Progenitor cell of endocrine pancreas (in vitro differentiated cells): ENCODE data around the gene SCIMP. TPM values are rescaled to one million over a fixed set of nuclear protein-coding genes. Genes with fewer than 3 reads are reported as not detected.

ENCODE experiments used
- DNase-seq: peaks from one replicate; pipeline ENCODE4 v3.0.0; 2021; ENCODE audit warnings: low spot score; ENCODE audit not compliant: unreplicated experiment
- H3K27ac Mint-ChIP-seq: 2 replicates; pipeline ENCODE4 v1.8.0; 2021; ENCODE audit warnings: mild to moderate bottlenecking, moderate library complexity, mixed read lengths
- H3K27me3 Mint-ChIP-seq: 2 replicates; pipeline ENCODE4 v1.8.0; 2021; ENCODE audit warnings: mixed read lengths
- H3K36me3 Mint-ChIP-seq: 2 replicates; pipeline ENCODE4 v1.8.0; 2022; ENCODE audit warnings: mixed read lengths; ENCODE audit not compliant: insufficient read depth
- H3K4me1 Mint-ChIP-seq: 2 replicates; pipeline ENCODE4 v1.8.0; 2021; ENCODE audit warnings: low read depth, mixed read lengths
- H3K4me3 Mint-ChIP-seq: 2 replicates; pipeline ENCODE4 v1.8.0; 2021; ENCODE audit warnings: low read depth, mild to moderate bottlenecking, moderate library complexity, mixed read lengths
- H3K9me3 Mint-ChIP-seq: 2 replicates; pipeline ENCODE4 v1.8.0; 2021; ENCODE audit warnings: low read depth, mixed read lengths
- total RNA-seq: library from RNA; stranded (reverse); gene quantifications from 2 replicates; pipeline ENCODE4 v1.2.1, GENCODE V29; 2021
- TF ChIP-seq, protein P1 (sequence below): fragments of 200-600 bp; sonication (generic); IDR thresholded peaks from one replicate; pipeline ENCODE4 v1.5.0; 2021; ENCODE audit warnings: antibody characterized with exemption, mild to moderate bottlenecking; ENCODE audit not compliant: unreplicated experiment

The SCIMP gene
- total RNA-seq, 1 donor from 2014 or later, result not detected

DNA sequence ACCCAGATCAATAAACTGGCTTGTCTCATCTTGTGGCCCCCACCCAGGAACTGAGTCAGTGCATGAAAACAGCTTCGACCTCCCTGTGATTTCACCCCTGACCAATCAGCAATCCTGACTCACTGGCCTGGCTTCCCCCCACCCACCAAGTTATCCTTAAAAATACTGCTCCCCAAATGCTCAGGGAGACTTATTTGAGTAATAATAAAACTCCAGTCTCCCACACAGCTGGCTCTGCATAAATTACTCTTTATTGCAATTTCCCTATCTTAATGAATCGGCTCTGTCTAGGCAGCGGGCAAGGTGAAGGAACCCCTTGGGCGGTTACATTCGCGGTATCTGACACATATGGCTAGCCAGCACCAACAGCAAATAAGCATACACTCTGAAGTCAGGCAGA, 37.7 kb upstream of the SCIMP start:
- Mint-ChIP-seq H3K9me3 (peaks cover 3% of the 10 kb centered on the region), H3K27me3 (no peaks in the 10 kb centered on the region), H3K36me3 (no peaks in the 10 kb centered on the region), H3K27ac (no peak overlapping the region), H3K4me3 (no peak overlapping the region), H3K4me1 (peaks cover 6% of the 10 kb centered on the region)
- TF ChIP-seq, protein P1, sequence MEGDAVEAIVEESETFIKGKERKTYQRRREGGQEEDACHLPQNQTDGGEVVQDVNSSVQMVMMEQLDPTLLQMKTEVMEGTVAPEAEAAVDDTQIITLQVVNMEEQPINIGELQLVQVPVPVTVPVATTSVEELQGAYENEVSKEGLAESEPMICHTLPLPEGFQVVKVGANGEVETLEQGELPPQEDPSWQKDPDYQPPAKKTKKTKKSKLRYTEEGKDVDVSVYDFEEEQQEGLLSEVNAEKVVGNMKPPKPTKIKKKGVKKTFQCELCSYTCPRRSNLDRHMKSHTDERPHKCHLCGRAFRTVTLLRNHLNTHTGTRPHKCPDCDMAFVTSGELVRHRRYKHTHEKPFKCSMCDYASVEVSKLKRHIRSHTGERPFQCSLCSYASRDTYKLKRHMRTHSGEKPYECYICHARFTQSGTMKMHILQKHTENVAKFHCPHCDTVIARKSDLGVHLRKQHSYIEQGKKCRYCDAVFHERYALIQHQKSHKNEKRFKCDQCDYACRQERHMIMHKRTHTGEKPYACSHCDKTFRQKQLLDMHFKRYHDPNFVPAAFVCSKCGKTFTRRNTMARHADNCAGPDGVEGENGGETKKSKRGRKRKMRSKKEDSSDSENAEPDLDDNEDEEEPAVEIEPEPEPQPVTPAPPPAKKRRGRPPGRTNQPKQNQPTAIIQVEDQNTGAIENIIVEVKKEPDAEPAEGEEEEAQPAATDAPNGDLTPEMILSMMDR, result no peak
- DNase-seq, result no peak

DNA sequence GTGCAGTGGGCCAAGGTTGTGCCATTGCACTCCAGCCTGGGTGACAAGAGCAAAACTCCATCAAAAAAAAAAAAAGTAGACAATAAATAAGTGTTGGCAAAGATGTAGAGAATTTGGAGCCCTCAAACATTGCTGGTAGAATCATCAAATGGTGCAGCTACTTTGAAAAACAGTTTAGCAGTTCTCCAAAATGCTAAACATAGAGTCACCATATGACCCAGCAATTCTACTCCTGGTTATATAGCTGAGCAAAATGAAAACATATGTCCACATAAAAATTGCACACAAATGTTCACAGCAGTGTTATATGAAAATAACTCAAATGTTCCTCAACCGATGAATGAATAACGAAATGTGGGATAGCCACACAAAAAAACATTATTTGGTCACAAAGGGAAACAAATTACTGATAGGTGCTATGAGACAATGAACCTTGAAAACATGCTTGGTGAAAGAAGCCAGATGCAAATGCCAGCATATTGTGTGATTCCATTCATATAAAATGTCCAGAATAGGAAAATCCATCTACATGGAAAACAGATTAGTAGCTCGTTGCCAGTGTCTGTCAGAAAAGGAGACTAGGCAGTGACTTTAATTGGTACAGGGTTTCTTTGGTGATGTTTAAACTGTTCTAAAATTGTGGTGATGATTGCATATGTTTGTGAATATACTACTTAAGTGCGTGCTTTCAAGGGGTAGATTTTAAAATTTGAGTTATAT, 34.7 kb upstream of the SCIMP start:
- TF ChIP-seq, protein P1, result no peak

GRCh38 chr17:5264893-5265292, 30.2 kb upstream of the SCIMP start:
- H3K27me3 Mint-ChIP-seq, result no peaks in the 10 kb centered on the region
- no peaks in the 10 kb centered on the region for H3K36me3 Mint-ChIP-seq
- H3K4me1 Mint-ChIP-seq, result peaks cover 11% of the 10 kb centered on the region
- H3K4me3 Mint-ChIP-seq, result no peak overlapping the region
- peaks cover 3% of the 10 kb centered on the region for H3K9me3 Mint-ChIP-seq
- no peak overlapping the region for H3K27ac Mint-ChIP-seq
- no peak for DNase-seq
- TF ChIP-seq, protein P1, result no peak

More for the DNA sequence above, 34.7 kb upstream of the SCIMP start:
- no peaks in the 10 kb centered on the region for H3K36me3 Mint-ChIP-seq
- no peaks in the 10 kb centered on the region for H3K27me3 Mint-ChIP-seq
- no peak for DNase-seq
- no peak overlapping the region for H3K27ac Mint-ChIP-seq
- peaks cover 4% of the 10 kb centered on the region for H3K4me1 Mint-ChIP-seq
- H3K4me3 Mint-ChIP-seq, result no peak overlapping the region
- H3K9me3 Mint-ChIP-seq, result peaks cover 3% of the 10 kb centered on the region

GRCh38 chr17:5263441-5263840, 28.8 kb upstream of the SCIMP start:
- peaks cover 11% of the 10 kb centered on the region for H3K4me1 Mint-ChIP-seq
- H3K9me3 Mint-ChIP-seq, result peaks cover 3% of the 10 kb centered on the region
- DNase-seq, result no peak
- no peaks in the 10 kb centered on the region for H3K36me3 Mint-ChIP-seq
- TF ChIP-seq, protein P1, result no peak
- H3K4me3 Mint-ChIP-seq, result no peak overlapping the region
- H3K27ac Mint-ChIP-seq, result no peak overlapping the region
- no peaks in the 10 kb centered on the region for H3K27me3 Mint-ChIP-seq

DNA sequence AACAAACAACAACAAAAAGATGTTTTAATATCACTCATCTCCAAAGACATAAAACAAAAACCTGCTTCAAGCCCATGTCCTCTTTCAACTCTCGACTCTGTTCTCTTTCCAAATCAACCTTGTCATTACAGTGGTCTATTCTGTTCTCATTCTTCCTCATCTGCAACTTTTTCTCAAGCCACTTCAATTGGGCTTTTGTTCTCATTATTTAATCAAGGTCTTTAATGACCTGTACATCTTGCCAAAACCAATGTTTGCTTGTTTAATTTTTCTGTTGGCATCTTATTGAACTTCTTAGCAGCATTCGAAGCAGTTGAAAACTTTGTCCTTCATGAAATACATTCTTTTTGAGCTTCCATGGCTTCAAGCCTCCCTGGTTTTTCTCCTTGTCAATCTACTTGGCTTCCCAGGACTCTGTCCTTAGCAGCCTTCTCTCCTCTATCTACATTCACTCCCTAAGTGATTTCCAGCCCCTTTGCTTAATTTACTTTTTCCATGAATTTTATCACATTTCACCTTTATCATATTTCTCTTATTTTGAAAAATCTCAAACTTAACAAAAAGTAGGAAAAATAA, 27.8 kb upstream of the SCIMP start:
- DNase-seq, result no peak
- TF ChIP-seq, protein P1, result no peak
- H3K27ac Mint-ChIP-seq, result no peak overlapping the region
- H3K4me3 Mint-ChIP-seq, result no peak overlapping the region
- H3K4me1 Mint-ChIP-seq, result peaks cover 11% of the 10 kb centered on the region
- no peaks in the 10 kb centered on the region for H3K9me3 Mint-ChIP-seq
- no peaks in the 10 kb centered on the region for H3K36me3 Mint-ChIP-seq
- no peaks in the 10 kb centered on the region for H3K27me3 Mint-ChIP-seq
